Neural crest cell (in vitro differentiated cells): ENCODE measurements around the gene AMMECR1. TPM values are rescaled to one million over a fixed set of nuclear protein-coding genes. Genes with fewer than 3 reads are reported as not detected.

Experiments
- DNase-seq: peaks from one replicate; pipeline ENCODE4 v3.0.0; 2021; ENCODE audit warnings: low read depth, mixed read lengths, low spot score
- H3K27ac Mint-ChIP-seq: one replicate; pipeline ENCODE4 v1.8.0; 2021; ENCODE audit warnings: mild to moderate bottlenecking, mixed read lengths; ENCODE audit not compliant: unreplicated experiment
- H3K27me3 Mint-ChIP-seq: 2 replicates; pipeline ENCODE4 v1.8.0; 2021; ENCODE audit warnings: low read depth, mild to moderate bottlenecking, mixed read lengths
- H3K36me3 Mint-ChIP-seq: 2 replicates; pipeline ENCODE4 v1.8.0; 2021; ENCODE audit warnings: low read depth, mild to moderate bottlenecking, mixed read lengths
- H3K4me1 Mint-ChIP-seq: 2 replicates; pipeline ENCODE4 v1.8.0; 2021; ENCODE audit warnings: mixed read lengths
- H3K4me3 Mint-ChIP-seq: one replicate; pipeline ENCODE4 v1.8.0; 2021; ENCODE audit warnings: mild to moderate bottlenecking, mixed read lengths
- H3K9me3 Mint-ChIP-seq: 2 replicates; pipeline ENCODE4 v1.8.0; 2021; ENCODE audit warnings: mixed read lengths
- total RNA-seq: library from RNA; stranded (reverse); gene quantifications from 2 replicates; pipeline ENCODE4 v1.2.1, GENCODE V29; 2021
- TF ChIP-seq, protein P1 (sequence below): fragments of 200-600 bp; sonication (generic); conservative IDR thresholded peaks from 2 replicates; pipeline ENCODE4 v1.5.0; 2021; ENCODE audit warnings: antibody characterized with exemption, mild to moderate bottlenecking

The AMMECR1 gene
- total RNA-seq, 1 donor from 2014 or later, result 20.4 TPM

- peaks cover 24% of the 10 kb centered on the region for H3K9me3 Mint-ChIP-seq
- TF ChIP-seq, protein P1, sequence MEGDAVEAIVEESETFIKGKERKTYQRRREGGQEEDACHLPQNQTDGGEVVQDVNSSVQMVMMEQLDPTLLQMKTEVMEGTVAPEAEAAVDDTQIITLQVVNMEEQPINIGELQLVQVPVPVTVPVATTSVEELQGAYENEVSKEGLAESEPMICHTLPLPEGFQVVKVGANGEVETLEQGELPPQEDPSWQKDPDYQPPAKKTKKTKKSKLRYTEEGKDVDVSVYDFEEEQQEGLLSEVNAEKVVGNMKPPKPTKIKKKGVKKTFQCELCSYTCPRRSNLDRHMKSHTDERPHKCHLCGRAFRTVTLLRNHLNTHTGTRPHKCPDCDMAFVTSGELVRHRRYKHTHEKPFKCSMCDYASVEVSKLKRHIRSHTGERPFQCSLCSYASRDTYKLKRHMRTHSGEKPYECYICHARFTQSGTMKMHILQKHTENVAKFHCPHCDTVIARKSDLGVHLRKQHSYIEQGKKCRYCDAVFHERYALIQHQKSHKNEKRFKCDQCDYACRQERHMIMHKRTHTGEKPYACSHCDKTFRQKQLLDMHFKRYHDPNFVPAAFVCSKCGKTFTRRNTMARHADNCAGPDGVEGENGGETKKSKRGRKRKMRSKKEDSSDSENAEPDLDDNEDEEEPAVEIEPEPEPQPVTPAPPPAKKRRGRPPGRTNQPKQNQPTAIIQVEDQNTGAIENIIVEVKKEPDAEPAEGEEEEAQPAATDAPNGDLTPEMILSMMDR, result no peak
- H3K4me3 Mint-ChIP-seq, result no peak overlapping the region
- no peak for DNase-seq
- H3K27me3 Mint-ChIP-seq, result no peaks in the 10 kb centered on the region
- no peak overlapping the region for H3K27ac Mint-ChIP-seq
- no peaks in the 10 kb centered on the region for H3K4me1 Mint-ChIP-seq
- H3K36me3 Mint-ChIP-seq, result peaks cover 27% of the 10 kb centered on the region
These were observed 16.7 kb downstream of the AMMECR1 start for GRCh38 chrX:110301194-110301593.

- no peak for DNase-seq
- Mint-ChIP-seq H3K36me3 (peaks cover 16% of the 10 kb centered on the region), H3K4me3 (no peak overlapping the region), H3K9me3 (peaks cover 13% of the 10 kb centered on the region), H3K27me3 (no peaks in the 10 kb centered on the region), H3K4me1 (no peaks in the 10 kb centered on the region), H3K27ac (no peak overlapping the region)
- TF ChIP-seq, protein P1, result no peak
These were observed 23.8 kb downstream of the AMMECR1 start for GRCh38 chrX:110294087-110294486.

- H3K4me1 Mint-ChIP-seq, result peaks cover 4% of the 10 kb centered on the region
- peaks cover 13% of the 10 kb centered on the region for H3K9me3 Mint-ChIP-seq
- peaks cover 16% of the 10 kb centered on the region for H3K36me3 Mint-ChIP-seq
- DNase-seq, result no peak
- H3K27ac Mint-ChIP-seq, result no peak overlapping the region
- H3K27me3 Mint-ChIP-seq, result no peaks in the 10 kb centered on the region
- TF ChIP-seq, protein P1, result no peak
- H3K4me3 Mint-ChIP-seq, result no peak overlapping the region
These were observed 24.2 kb downstream of the AMMECR1 start for GRCh38 chrX:110293658-110294057.

DNA sequence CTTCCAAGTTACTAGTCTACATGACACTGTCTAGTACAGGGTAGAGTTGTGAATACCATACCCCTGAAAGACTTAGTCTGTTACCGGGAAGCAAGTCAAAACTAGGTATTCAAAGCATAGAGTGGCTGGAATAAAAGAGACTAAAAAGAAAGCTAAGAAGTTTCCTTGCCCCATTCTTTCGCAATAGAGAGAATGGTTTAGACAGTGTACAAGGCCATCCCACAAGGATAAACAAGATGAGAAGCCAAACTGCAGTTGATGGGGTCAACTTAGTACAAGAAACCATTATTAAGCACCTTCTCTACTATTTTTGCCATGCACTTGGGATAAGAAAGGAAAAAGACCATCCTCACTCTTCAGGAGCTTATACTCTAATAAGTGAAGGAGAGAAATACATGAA, 30.3 kb downstream of the AMMECR1 start:
- peaks cover 7% of the 10 kb centered on the region for H3K9me3 Mint-ChIP-seq
- H3K27me3 Mint-ChIP-seq, result no peaks in the 10 kb centered on the region
- no peak for DNase-seq
- H3K4me3 Mint-ChIP-seq, result no peak overlapping the region
- H3K27ac Mint-ChIP-seq, result no peak overlapping the region
- TF ChIP-seq, protein P1, result no peak
- peaks cover 11% of the 10 kb centered on the region for H3K4me1 Mint-ChIP-seq
- peaks cover 5% of the 10 kb centered on the region for H3K36me3 Mint-ChIP-seq

DNA sequence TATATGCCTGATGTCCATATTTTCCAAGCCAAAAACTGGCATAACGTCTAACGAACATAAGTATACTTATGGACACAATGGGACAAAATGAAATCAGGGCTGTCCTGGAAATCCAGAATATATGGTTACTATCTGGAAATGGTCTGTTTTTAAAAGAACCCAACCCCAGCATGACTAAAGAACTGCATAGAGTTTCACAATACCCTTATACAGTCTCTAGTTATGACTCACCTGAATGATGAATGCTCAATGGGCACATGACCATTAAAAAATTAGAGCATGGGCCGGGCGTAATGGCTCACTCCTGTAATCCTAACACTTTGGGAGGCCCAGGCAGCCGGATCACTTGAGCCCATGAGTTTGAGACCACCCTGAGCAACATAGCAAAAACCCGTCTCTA, 31.8 kb downstream of the AMMECR1 start:
- Mint-ChIP-seq H3K4me1 (peaks cover 11% of the 10 kb centered on the region), H3K27ac (no peak overlapping the region), H3K36me3 (peaks cover 2% of the 10 kb centered on the region), H3K4me3 (no peak overlapping the region), H3K9me3 (peaks cover 7% of the 10 kb centered on the region), H3K27me3 (no peaks in the 10 kb centered on the region)
- TF ChIP-seq, protein P1, result no peak
- no peak for DNase-seq

DNA sequence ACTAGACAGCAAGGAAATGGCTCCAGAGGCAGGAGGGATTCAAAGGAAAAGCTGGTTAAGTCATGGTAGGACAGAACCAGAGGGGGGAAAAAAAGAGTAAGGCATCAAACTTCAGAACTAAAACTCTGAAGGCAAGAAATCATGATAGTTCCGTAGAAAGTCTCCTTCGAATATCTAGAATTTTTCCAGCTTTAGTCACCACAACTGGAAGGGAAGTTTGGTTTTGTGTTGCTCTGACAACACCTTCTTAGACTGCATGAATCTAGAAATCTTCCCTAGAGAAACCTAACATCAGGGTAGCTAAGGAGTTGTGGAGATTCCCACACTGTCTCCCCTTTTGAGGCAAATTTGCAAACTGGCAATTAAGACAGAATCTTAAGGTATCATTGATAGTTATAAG, 33.7 kb downstream of the AMMECR1 start:
- DNase-seq, result no peak
- TF ChIP-seq, protein P1, result no peak
- Mint-ChIP-seq H3K4me3 (no peak overlapping the region), H3K4me1 (peaks cover 11% of the 10 kb centered on the region), H3K9me3 (peaks cover 7% of the 10 kb centered on the region), H3K36me3 (peaks cover 2% of the 10 kb centered on the region), H3K27me3 (no peaks in the 10 kb centered on the region), H3K27ac (no peak overlapping the region)
